Upper lobe of left lung (tissue), 4 donors: Measurements from ENCODE around the gene CLIP2.

Experiments
- EP300 ChIP-seq, 4 donors: sonication (generic); formaldehyde crosslinking; IDR thresholded peaks; one replicate each; pipeline ENCODE4 v1.5.1; 2017; ENCODE audit warnings: antibody characterized with exemption in 4 of 4, control low read depth in 2 of 4
- POLR2A ChIP-seq, 4 donors: fragments of 450-650 bp; IDR thresholded peaks; one replicate each; pipeline ENCODE4 v1.5.1; 2016 to 2017; ENCODE audit warnings: antibody characterized with exemption in 4 of 4, mild to moderate bottlenecking in 2 of 4
- POLR2AphosphoS5 ChIP-seq, 2 donors: sonication (generic); formaldehyde crosslinking; IDR thresholded peaks; one replicate each; pipeline ENCODE4 v1.5.1; 2017; ENCODE audit warnings: antibody characterized with exemption in 2 of 2
- TF ChIP-seq, protein P1 (sequence below), 6 experiments: fragments of 450-650 bp in 4 of 6; fragments of 200-600 bp in 2 of 6; sonication (generic) in 2 of 6; IDR thresholded peaks; one replicate each; pipeline ENCODE4 v1.5.1; 2016 to 2019; ENCODE audit warnings: antibody characterized with exemption in 6 of 6

DNA sequence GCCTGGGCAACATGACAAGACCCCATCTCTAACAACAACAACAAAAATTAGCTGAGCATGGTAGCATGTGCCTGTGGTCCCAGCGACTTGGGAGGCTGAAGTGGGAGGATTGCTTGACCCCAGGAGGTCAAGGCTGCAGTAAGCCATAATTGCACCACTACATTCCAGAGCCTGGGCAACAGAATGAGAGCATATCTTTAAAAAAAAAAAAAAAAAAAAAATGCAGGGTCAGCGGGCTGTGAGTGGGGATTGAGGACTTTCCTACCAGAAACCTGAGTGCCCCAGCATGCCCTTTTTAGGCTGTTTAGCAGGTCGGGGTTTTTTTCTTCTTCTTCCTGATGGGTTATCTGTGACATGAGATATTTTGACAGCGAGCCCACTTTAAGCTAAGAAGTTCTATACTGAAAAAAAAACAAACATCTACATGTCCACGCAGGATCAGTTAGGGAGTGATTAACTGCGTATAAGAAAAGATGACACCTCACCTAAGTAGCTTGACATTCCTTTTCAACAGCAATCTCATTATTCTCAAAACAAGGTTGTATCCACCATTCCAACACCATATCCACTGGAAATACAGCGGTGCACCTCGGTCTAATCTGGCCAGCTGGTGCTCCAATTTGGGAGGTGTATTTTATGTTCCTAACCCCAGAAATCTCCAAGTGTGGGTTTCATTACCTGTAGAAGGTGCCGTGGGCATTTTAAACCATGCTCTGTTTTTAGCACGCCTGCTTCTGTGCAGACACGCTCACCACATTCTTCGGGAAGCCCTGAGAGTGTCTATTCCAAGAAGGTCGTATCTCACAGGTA is 21.2 kb upstream of the CLIP2 start:
- TF ChIP-seq, protein P1, sequence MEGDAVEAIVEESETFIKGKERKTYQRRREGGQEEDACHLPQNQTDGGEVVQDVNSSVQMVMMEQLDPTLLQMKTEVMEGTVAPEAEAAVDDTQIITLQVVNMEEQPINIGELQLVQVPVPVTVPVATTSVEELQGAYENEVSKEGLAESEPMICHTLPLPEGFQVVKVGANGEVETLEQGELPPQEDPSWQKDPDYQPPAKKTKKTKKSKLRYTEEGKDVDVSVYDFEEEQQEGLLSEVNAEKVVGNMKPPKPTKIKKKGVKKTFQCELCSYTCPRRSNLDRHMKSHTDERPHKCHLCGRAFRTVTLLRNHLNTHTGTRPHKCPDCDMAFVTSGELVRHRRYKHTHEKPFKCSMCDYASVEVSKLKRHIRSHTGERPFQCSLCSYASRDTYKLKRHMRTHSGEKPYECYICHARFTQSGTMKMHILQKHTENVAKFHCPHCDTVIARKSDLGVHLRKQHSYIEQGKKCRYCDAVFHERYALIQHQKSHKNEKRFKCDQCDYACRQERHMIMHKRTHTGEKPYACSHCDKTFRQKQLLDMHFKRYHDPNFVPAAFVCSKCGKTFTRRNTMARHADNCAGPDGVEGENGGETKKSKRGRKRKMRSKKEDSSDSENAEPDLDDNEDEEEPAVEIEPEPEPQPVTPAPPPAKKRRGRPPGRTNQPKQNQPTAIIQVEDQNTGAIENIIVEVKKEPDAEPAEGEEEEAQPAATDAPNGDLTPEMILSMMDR (IDR thresholded peaks at IDR 0.05) = no peak
- TF ChIP-seq POLR2A (IDR thresholded peaks at IDR 0.05) (no peak), POLR2AphosphoS5 (IDR thresholded peaks at IDR 0.05) (no peak), EP300 (IDR thresholded peaks at IDR 0.05) (no peak)
